Neuron (in vitro differentiated cells): ENCODE measurements around the gene SH3PXD2A.

Source experiments
- H2AFZ ChIP-seq: one replicate; pipeline ENCODE4 v1.6.1; 2013; ENCODE audit warnings: low read depth, mild to moderate bottlenecking, inconsistent platforms, low read length, moderate library complexity
- H3K27me3 ChIP-seq: one replicate; pipeline ENCODE4 v1.6.1; 2013; ENCODE audit warnings: low read length; ENCODE audit not compliant: insufficient read depth
- H3K36me3 ChIP-seq: one replicate; pipeline ENCODE4 v1.6.1; 2013; ENCODE audit warnings: low read length; ENCODE audit not compliant: insufficient read depth
- H3K4me1 ChIP-seq: one replicate; pipeline ENCODE4 v1.6.1; 2013; ENCODE audit warnings: low read length; ENCODE audit not compliant: insufficient read depth
- H3K4me3 ChIP-seq: 2 replicates; pipeline ENCODE4 v1.5.1; 2013; ENCODE audit warnings: mild to moderate bottlenecking, low read length, moderate library complexity
- H3K9me3 ChIP-seq: one replicate; pipeline ENCODE4 v1.6.1; 2013; ENCODE audit warnings: low read length

The SH3PXD2A gene

DNA sequence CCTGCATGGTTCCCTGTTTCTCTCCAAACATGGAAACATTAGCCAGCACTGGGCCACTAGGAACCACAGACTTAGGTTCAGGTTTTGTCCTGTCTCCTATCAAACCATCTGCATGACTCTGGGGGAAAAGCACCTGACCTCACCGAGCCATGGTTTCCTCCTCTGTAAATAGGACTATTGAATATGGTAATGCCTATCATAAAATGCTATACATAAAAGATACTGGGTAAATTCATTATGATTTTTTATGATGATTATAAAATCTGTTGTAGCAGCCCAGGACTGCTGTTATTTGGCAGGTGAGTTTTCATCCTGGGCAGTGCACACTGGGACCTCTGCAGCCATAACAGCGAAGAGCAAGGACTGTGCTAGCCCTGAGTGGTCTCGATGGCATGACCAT is 131.8 kb downstream of the SH3PXD2A start:
- H3K27me3 ChIP-seq, result no peaks in the 10 kb centered on the region
- no peaks in the 10 kb centered on the region for H3K9me3 ChIP-seq
- no peaks in the 10 kb centered on the region for H3K4me1 ChIP-seq
- H2AFZ ChIP-seq, result no peak overlapping the region
- no peaks in the 10 kb centered on the region for H3K36me3 ChIP-seq
- no peak overlapping the region for H3K4me3 ChIP-seq

DNA sequence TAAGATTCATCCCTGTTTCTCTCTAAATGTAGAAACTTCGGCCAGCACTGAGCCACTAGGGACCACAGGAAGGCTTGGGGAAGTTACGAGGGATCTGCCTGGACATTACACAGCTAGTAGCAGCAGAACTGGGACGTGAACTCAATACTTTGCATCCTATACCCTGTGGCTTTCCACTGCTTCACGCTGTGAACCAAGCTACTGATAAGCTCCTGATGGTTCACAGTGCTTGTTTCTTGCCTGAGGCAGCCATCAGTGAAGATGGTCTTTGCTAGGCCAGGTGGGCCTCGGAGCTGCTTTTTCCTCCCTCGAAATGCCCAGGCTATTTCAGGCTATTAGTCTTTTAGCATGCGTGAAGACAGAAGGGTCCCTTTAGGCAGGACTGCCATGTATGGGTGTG is 132.7 kb downstream of the SH3PXD2A start:
- no peak overlapping the region for H2AFZ ChIP-seq

DNA sequence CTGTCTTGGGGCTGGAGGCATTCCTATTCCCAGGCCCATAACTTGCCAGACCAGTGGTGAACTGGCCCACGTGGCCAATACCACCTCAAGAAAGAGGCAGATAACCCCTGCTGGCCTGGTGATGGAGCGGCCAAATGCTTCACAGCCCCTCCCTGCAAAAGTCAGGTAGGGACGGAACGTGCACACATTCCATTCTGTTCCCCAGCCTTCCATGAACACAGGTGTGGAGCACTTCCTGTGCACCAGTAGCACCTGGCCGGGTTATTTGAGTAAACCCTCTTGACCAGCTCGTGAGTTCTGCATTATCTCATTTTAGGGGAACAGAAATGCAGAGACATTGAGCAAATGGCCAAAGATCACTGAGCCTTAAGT is 134.4 kb downstream of the SH3PXD2A start:
- Histone ChIP-seq H3K9me3 (no peaks in the 10 kb centered on the region), H3K27me3 (no peaks in the 10 kb centered on the region), H3K36me3 (no peaks in the 10 kb centered on the region), H3K4me3 (no peak overlapping the region), H2AFZ (no peak overlapping the region), H3K4me1 (no peaks in the 10 kb centered on the region)

More for the DNA sequence above, 132.7 kb downstream of the SH3PXD2A start:
- Histone ChIP-seq H3K4me1 (no peaks in the 10 kb centered on the region), H3K27me3 (no peaks in the 10 kb centered on the region), H3K9me3 (no peaks in the 10 kb centered on the region), H3K4me3 (no peak overlapping the region), H3K36me3 (no peaks in the 10 kb centered on the region)

DNA sequence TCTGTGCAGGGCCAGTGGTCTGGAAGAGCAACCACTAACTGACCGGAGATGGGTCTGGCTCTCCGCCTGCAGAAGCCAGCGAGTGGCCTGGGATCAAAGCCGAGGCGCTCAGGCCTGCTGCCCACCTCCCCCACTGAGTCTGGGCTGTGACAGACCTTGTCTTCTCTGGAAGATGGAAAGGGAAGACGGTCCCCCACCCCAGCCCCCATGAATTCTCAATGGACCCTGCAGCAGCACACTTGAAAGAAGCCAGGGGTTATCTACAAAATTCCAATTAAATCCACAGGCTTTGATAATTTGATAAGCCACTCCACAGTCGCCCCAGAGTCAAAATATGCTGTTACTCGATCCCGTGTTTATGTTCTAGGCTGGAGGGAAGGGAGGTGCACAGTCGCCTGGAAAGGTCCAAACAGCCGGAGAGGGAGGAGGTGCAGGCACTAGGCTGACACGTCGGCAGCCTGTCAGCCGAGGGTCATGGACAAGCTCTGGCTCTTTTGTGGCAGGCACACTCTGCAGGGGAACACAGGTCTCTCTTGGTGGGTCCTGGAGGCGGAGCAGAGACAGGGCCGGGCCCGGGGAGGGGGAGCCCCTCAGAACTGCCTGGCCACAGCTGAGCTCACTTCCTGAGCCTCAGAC is 134.9 kb downstream of the SH3PXD2A start:
- Histone ChIP-seq H2AFZ (no peak overlapping the region), H3K36me3 (no peaks in the 10 kb centered on the region), H3K9me3 (no peaks in the 10 kb centered on the region), H3K27me3 (no peaks in the 10 kb centered on the region), H3K4me3 (no peak overlapping the region), H3K4me1 (no peaks in the 10 kb centered on the region)

DNA sequence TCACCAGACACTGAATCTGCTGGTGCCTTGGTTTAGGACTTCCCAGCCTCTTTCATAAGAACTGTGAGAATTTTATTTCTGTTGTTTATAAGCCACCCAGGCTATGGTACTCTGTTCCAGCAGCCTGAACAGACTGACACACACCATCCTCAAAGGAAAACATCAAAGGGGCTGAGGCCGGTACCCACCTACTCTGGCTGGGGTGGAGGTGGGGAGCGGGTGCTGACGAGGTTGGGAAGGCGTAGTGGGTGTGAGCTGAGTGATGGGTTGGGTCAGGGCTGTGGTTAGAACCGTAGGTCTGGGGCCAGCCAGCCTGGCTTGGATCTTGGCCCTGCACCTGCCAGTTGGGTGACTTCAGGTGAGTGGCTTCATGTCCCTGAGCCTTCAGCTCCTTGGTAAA is 136.3 kb downstream of the SH3PXD2A start:
- Histone ChIP-seq H3K9me3 (no peaks in the 10 kb centered on the region), H2AFZ (no peak overlapping the region), H3K4me1 (no peaks in the 10 kb centered on the region), H3K4me3 (no peak overlapping the region), H3K27me3 (no peaks in the 10 kb centered on the region), H3K36me3 (no peaks in the 10 kb centered on the region)

DNA sequence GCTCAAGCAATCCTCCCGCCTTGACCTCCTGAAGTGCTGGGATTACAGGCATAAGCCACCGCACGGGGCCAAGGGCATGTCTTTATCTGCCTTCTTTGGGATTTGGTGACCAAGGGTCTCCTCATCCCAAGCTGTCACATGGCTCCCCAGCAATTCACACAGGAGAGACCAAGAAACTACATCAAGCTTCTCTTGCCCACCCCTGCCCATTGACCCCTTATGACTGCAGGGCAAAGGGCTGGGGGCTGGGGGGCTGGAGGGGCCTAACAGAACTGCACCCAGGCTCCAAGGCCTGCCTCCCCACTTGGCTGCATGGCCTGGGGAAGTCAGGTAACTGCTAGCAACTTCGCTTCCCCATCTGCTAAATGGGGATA is 137.1 kb downstream of the SH3PXD2A start:
- H3K4me3 ChIP-seq, result no peak overlapping the region
- no peaks in the 10 kb centered on the region for H3K36me3 ChIP-seq
- H3K4me1 ChIP-seq, result no peaks in the 10 kb centered on the region

DNA sequence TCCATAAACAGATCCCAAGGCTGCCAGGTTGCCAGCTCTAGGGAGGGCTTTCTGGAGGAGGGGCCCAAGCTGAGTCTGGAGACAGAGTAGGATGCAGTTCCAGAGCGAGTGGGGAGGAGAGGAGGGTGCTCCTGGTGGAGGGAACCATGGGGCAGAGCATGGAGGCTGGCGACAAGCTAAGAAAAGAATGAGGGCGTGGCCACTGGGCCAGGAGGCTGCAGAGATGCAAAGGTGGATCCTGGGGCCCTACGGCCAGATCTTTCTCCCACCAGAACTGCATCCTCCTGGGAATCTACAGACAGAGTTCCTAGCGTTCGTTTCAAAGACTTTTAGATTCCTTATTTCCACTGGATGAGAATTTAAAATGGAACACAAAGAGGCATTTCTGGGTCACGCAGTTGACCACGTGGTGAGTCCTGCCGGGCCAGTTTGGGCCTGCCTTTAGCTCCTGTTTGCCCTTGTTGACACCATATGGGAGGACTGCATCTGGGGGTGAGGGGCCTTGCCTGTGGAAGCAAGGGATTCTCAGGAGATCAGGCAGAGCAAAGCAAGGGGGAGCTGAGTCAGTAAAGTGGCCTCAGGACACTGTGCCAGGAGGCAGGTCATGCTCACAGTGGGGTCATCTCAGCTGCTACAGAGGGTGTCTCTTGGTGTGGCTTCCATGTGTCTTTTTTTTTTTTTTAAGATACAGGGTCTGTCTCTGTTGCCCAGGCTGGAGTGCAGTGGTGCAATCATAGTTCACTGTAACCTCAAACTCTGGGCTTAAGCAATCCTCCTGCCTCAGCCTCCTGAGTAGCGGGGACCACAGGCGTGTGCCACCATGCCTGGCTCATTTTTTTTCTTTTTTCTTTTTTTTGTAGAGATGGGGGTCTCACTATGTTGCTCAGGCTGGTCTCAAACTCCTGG is 137.8 kb downstream of the SH3PXD2A start:
- Histone ChIP-seq H3K9me3 (no peaks in the 10 kb centered on the region), H3K36me3 (no peaks in the 10 kb centered on the region), H2AFZ (no peak overlapping the region), H3K4me3 (no peak overlapping the region), H3K27me3 (no peaks in the 10 kb centered on the region), H3K4me1 (no peaks in the 10 kb centered on the region)

More for the DNA sequence above, 137.1 kb downstream of the SH3PXD2A start:
- Histone ChIP-seq H3K9me3 (no peaks in the 10 kb centered on the region), H3K27me3 (no peaks in the 10 kb centered on the region), H2AFZ (no peak overlapping the region)

DNA sequence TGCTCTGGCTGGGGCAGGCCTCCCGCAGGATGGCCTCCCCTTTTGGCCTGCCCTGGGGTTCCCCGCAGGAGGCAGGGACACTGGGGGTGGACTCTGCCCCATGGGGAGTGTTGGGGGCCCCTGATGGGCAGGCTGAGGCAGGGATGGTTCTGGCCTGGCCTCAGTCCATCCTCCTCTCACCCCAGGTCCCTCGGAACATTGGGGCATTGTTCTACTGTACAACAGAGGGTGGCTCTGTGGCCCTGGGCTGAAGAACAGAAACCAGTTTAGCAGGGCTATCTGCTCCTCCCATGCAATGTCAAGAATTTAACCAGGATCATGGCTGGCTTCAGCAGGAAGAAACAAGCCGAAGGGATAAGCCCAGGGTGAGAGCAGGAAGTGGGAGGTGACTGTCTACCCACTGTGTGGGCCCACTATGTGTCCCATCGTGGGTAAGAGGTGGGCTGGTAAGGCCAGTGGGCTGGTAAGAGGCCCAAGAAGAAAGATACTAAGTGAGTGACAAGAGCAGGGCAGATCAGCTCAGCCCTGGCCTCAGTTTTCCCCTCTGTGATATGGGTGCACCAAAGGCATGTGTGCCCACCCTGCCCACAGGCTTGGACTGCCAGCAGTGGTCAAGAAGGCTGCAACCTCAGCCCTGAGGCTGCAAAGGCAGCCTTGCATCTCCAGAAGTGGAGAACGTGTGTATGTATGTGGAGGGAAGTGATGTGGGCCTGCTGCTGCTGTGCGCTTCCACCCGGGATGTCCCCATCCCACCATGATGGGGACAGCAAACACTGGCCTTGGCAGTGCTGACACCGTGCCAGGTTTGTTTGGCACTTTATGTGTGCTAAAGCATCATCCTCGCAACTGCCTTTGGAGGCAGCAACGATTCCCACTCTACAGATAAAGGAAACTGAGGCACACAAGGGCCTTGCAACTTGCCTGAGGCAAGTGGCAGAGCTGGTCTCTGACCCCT is 138.9 kb downstream of the SH3PXD2A start:
- no peaks in the 10 kb centered on the region for H3K36me3 ChIP-seq
- no peak overlapping the region for H3K4me3 ChIP-seq
- H3K4me1 ChIP-seq, result no peaks in the 10 kb centered on the region
- no peaks in the 10 kb centered on the region for H3K27me3 ChIP-seq
- no peaks in the 10 kb centered on the region for H3K9me3 ChIP-seq
- no peak overlapping the region for H2AFZ ChIP-seq

DNA sequence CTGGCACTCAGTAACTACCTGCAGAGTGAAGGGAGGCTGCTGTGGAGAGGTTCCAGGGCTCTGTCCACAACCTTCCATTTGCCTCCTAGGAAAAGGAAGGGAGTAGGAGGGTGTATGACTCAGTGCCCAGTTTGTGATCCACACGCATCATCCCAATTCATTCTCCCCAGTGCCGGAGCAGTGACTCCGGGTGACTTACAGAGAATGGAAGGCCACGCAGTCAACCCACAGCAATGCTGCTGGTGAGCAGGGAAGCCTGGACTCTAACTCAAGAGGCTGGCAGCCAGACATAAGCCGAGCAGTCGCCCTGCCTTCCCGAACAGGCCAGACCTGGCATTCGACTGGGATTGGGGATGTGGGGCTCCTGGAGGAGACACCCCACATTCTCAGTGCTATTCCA is 139.9 kb downstream of the SH3PXD2A start:
- Histone ChIP-seq H3K9me3 (no peaks in the 10 kb centered on the region), H3K36me3 (no peaks in the 10 kb centered on the region), H3K27me3 (no peaks in the 10 kb centered on the region), H3K4me3 (no peak overlapping the region), H2AFZ (no peak overlapping the region), H3K4me1 (no peaks in the 10 kb centered on the region)

DNA sequence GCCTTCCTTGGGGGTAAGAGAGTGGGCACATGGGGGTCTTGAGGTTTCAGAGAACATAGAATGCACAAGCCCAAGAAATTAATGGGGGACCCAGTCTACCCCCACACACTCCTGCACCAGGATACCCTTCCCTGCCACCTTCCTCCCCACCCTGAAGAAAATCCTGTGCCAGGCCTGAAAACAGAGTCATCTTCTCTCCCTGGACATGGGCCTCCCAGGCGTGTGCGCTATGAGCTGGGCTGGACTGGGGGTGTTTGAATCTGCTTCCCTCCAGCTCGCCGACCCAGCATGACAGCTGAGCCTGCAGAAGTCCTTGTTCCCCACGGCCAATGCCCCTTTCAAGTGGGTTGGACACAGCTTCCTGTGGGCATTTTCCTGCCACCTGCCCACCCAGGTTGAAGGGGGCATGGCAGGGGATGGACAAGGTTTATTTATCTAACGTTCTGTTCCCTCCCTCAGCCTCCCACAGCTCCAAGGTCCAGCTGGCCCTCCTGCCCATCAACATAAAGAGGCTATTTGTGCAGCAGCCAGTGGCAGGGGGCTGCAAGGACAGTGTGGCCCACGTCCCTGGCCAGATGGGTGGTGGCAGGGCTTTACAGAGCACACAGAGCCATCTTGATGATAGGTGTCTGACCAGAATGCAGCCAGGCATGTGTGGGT is 141.0 kb downstream of the SH3PXD2A start:
- Histone ChIP-seq H3K9me3 (no peaks in the 10 kb centered on the region), H3K36me3 (no peaks in the 10 kb centered on the region), H3K27me3 (no peaks in the 10 kb centered on the region), H3K4me1 (no peaks in the 10 kb centered on the region), H2AFZ (no peak overlapping the region), H3K4me3 (no peak overlapping the region)

DNA sequence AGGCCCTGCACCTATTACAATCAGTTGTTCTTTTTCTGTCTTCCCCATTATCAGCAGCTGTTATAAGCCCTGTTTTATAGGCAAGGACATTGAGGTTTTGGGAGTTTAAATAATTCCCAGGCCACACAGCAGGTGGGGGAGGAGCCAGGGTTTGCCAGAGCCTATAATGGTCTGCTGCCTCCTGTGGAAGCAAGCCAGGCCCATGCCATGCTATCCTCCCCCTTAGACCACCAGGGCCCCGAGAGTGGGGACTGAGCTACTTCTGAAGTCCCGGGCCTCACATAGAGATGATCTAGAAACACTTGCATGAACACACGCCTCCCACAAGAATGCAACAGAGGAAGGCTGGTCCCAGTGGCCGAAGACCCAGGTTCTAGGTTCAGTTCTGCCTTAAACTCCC is 141.7 kb downstream of the SH3PXD2A start:
- Histone ChIP-seq H3K4me3 (no peak overlapping the region), H3K36me3 (no peaks in the 10 kb centered on the region), H3K4me1 (no peaks in the 10 kb centered on the region), H3K9me3 (no peaks in the 10 kb centered on the region), H3K27me3 (no peaks in the 10 kb centered on the region), H2AFZ (no peak overlapping the region)

DNA sequence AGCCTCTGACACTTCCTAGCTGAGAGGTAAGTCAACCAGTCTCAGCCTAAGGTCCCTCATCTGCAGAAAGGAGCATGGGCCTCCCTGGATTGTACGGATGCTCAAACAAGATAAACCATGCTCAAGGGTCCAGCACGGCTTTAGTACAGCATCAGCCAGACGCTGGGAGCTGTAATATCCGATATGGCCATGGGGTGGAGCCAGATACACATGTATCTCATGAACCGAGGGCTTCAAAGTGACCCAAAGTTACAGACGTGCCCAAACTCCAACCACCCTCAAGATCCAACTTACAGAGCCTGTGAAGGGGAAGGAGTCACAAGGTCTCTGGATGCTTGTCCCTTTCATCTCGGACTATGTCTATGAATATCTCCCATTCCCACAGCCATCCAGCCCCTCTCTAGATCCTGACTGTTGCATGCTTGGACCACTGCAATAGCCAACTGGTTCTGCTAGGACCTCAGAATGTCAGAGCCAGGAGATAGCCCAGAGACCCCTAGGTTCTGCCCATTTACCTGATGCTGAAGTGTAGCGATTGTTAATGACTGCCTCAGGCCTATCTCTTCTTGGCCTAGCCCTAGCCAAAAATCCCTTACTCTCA is 142.4 kb downstream of the SH3PXD2A start:
- Histone ChIP-seq H3K27me3 (no peaks in the 10 kb centered on the region), H3K36me3 (no peaks in the 10 kb centered on the region), H3K9me3 (no peaks in the 10 kb centered on the region), H3K4me3 (no peak overlapping the region), H2AFZ (no peak overlapping the region), H3K4me1 (no peaks in the 10 kb centered on the region)
